A673 (cell line): ENCODE data around the gene HS6ST3. TPM values are rescaled to one million over a fixed set of nuclear protein-coding genes. Genes with fewer than 3 reads are reported as not detected.

ENCODE experiments used
- BruUV-seq: library from RNA; stranded (reverse); fragments of 400-500 nt; replicated peaks from 2 replicates; lab custom pipeline; 2021; lab: Mats Ljungman, UMichigan
- CTCF ChIA-PET: fragments of 300-600 bp; sonication (Branson Sonifier 250); formaldehyde crosslinking; loops from one replicate; lab custom pipeline; 2022; ENCODE audit warnings: antibody characterized with exemption; lab: Charles Lee
- POLR2A ChIA-PET: fragments of 300-600 bp; sonication (Branson Sonifier 250); formaldehyde crosslinking; loops from one replicate; lab custom pipeline; 2022; ENCODE audit warnings: antibody characterized with exemption; ENCODE audit not compliant: low non-redundant PET; lab: Charles Lee
- DNase-seq: peaks from one replicate; pipeline ENCODE4 v3.0.0-alpha.2; 2015; ENCODE audit warnings: low spot score
- H3K27ac ChIP-seq: fragments of 200-600 bp; sonication (generic); 2 replicates; pipeline ENCODE4 v1.5.1; 2016; ENCODE audit warnings: mixed run types, low read depth, mild to moderate bottlenecking, mixed read lengths, antibody characterized with exemption, low read length; ENCODE audit not compliant: poor library complexity, severe bottlenecking
- H3K27me3 ChIP-seq: fragments of 200-600 bp; sonication (generic); replicated peaks from 2 replicates; pipeline ENCODE4 v1.6.1; 2017; ENCODE audit warnings: mixed run types, low read depth, mild to moderate bottlenecking, mixed read lengths, antibody characterized with exemption, low read length; ENCODE audit not compliant: insufficient read depth, poor library complexity
- H3K36me3 ChIP-seq: fragments of 200-600 bp; sonication (generic); 2 replicates; pipeline ENCODE4 v1.6.1; 2016; ENCODE audit warnings: mixed run types, mild to moderate bottlenecking, mixed read lengths, antibody characterized with exemption, low read length; ENCODE audit not compliant: insufficient read depth, poor library complexity, severe bottlenecking
- H3K4me1 ChIP-seq: fragments of 200-600 bp; sonication (generic); 2 replicates; pipeline ENCODE4 v1.6.1; 2017; ENCODE audit warnings: mixed run types, mild to moderate bottlenecking, mixed read lengths, antibody characterized with exemption, low read length; ENCODE audit not compliant: insufficient read depth, poor library complexity, severe bottlenecking
- H3K4me3 ChIP-seq: fragments of 200-600 bp; sonication (generic); 2 replicates; pipeline ENCODE4 v1.5.1; 2016; ENCODE audit warnings: low read depth, mixed run types, mild to moderate bottlenecking, mixed read lengths, low read length; ENCODE audit not compliant: poor library complexity, severe bottlenecking
- H3K9me3 ChIP-seq: fragments of 200-600 bp; sonication (generic); 2 replicates; pipeline ENCODE4 v1.6.1; 2016; ENCODE audit warnings: mixed run types, low read depth, mild to moderate bottlenecking, mixed read lengths, antibody characterized with exemption, low read length; ENCODE audit not compliant: poor library complexity, severe bottlenecking
- EZH2 ChIP-seq: fragments of 200-600 bp; sonication (generic); IDR thresholded peaks from 2 replicates; pipeline ENCODE4 v1.6.1; 2017; ENCODE audit warnings: borderline replicate concordance, low read depth, mild to moderate bottlenecking, mixed read lengths, antibody characterized with exemption, low read length; ENCODE audit not compliant: poor library complexity, severe bottlenecking
- intact Hi-C: fragments of 100-400 bp; cut with micrococcal nuclease; formaldehyde crosslinking; loops from one replicate; pipeline ENCODE4 v1.10.0; 2022; ENCODE audit not compliant: unreplicated experiment
- total RNA-seq: library from RNA; stranded (reverse); gene quantifications from 2 replicates; pipeline ENCODE4 v1.2.3, GENCODE V29; 2021
- TF ChIP-seq, protein P1 (sequence below): fragments of 300-800, 200-600 bp; sonication (generic); conservative IDR thresholded peaks from 2 replicates; pipeline ENCODE4 v1.5.1; 2017; ENCODE audit warnings: low read depth, mild to moderate bottlenecking, antibody characterized with exemption, low read length, moderate library complexity, mixed read lengths

HS6ST3 gene
- total RNA-seq, 1 experiment from 2014 or later = not detected

DNA sequence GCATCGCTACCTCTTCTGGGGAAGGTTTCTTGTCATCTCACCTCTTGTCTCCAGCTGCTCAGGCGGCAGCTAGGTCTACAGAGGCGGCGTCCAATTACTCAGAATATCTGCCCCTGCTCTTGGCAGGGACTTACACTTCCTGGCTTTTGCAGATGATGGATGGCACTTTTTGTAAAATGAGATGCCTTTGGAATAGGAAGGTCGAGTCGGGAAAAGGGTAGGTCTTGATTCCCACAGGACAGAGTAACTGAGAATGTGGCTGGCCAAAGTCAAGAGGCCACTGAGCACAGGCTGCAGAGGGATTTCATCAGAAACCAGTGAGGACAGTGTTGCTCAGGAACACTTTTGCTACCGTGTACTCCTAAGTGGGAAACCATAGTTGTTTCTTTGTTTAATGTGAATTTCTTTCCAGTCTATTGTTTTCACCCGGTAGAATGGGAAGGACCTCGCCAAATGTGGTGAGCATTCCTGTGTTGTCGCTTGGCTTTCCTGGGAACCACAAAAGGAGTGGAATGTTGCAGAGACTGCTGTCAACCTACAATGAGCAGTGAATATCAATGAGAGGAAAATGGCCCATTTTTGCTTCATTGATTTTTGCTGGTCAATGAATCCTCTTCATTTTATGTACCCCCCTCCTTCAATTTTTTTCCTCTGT lies 383.7 kb downstream of the HS6ST3 start:
- POLR2A ChIA-PET = no interaction called here

DNA sequence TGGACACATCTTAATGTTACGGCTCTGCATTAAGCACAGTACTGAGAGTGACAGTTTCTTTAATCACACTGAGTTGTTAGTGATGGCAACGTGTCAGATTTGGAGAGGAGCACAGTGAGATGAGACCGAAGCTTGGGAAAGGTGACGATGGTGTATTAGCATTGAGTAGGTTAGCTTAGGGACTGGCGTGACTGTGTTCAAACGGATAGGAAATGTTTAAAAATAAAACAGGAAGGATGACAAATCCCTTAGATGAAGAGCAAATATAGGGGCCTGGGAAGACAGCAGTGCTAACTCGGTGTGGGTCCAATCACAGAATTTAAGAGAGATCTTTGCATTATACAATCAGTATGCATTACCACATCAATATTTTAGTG lies 384.3 kb downstream of the HS6ST3 start:
- BruUV-seq = no TSS peak
- CTCF ChIA-PET = no interaction called here
- POLR2A ChIA-PET = no interaction called here
- H3K27ac ChIP-seq = no peak overlapping the region
- H3K4me1 ChIP-seq = no peaks in the 10 kb centered on the region
- H3K27me3 ChIP-seq = no peaks in the 10 kb centered on the region
- no peaks in the 10 kb centered on the region for H3K9me3 ChIP-seq
- no peaks in the 10 kb centered on the region for H3K36me3 ChIP-seq
- DNase-seq = no peak
- intact Hi-C loops = no loop called here
- TF ChIP-seq EZH2 = no peak
- TF ChIP-seq, protein P1, sequence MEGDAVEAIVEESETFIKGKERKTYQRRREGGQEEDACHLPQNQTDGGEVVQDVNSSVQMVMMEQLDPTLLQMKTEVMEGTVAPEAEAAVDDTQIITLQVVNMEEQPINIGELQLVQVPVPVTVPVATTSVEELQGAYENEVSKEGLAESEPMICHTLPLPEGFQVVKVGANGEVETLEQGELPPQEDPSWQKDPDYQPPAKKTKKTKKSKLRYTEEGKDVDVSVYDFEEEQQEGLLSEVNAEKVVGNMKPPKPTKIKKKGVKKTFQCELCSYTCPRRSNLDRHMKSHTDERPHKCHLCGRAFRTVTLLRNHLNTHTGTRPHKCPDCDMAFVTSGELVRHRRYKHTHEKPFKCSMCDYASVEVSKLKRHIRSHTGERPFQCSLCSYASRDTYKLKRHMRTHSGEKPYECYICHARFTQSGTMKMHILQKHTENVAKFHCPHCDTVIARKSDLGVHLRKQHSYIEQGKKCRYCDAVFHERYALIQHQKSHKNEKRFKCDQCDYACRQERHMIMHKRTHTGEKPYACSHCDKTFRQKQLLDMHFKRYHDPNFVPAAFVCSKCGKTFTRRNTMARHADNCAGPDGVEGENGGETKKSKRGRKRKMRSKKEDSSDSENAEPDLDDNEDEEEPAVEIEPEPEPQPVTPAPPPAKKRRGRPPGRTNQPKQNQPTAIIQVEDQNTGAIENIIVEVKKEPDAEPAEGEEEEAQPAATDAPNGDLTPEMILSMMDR = no peak
- no peak overlapping the region for H3K4me3 ChIP-seq

More for the DNA sequence above, 383.7 kb downstream of the HS6ST3 start:
- intact Hi-C loops = no loop called here
- Histone ChIP-seq H3K4me3 (no peak overlapping the region), H3K36me3 (no peaks in the 10 kb centered on the region), H3K4me1 (no peaks in the 10 kb centered on the region), H3K9me3 (no peaks in the 10 kb centered on the region), H3K27ac (no peak overlapping the region), H3K27me3 (no peaks in the 10 kb centered on the region)
- no peak for DNase-seq
- TF ChIP-seq, protein P1 = no peak
- TF ChIP-seq EZH2 = no peak
- no TSS peak for BruUV-seq
- CTCF ChIA-PET = no interaction called here

DNA sequence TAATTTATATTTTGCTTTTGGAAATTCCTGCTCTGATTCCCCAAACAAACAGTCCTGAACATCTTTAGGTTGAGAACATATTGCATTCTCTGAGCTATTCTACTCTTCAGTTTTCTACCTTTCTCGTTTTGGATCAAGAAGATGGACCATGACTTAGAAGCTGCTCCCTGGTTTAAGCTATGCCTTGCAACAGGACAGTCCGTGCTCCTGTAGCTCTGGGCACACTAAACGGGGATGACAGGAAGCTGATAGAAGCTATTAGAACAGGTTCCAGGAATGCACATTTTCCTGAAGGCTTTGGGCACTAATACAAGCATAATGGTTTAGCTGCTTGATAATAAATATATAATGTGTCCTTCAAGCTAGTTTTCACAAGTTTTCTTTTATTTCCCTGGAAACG lies 385.2 kb downstream of the HS6ST3 start:
- Histone ChIP-seq H3K36me3 (no peaks in the 10 kb centered on the region), H3K27me3 (no peaks in the 10 kb centered on the region), H3K27ac (no peak overlapping the region), H3K4me1 (no peaks in the 10 kb centered on the region), H3K9me3 (no peaks in the 10 kb centered on the region), H3K4me3 (no peak overlapping the region)
- intact Hi-C loops = no loop called here
- ChIA-PET CTCF (no interaction called here), POLR2A (no interaction called here)
- no peak for DNase-seq
- BruUV-seq = no TSS peak
- TF ChIP-seq, protein P1 = no peak
- TF ChIP-seq EZH2 = no peak
